Posterior cingulate gyrus (tissue), 11 donors: ENCODE data around the gene LDB1.
A peak's percentile ranks its signal among the peaks of the same experiment; 100 is the strongest.

ENCODE experiments used
- DNase-seq, 10 donors: peaks; one replicate each; pipeline versions ENCODE4 v3.0.0 to v3.0.0-alpha.2; 2020 to 2021; ENCODE audit warnings: mixed read lengths in 3 of 10
- intact Hi-C: fragments of 100-400 bp; cut with DNase I; formaldehyde crosslinking; loops from one replicate; pipeline ENCODE4 v1.15.1; 2023

Gene LDB1

DNA sequence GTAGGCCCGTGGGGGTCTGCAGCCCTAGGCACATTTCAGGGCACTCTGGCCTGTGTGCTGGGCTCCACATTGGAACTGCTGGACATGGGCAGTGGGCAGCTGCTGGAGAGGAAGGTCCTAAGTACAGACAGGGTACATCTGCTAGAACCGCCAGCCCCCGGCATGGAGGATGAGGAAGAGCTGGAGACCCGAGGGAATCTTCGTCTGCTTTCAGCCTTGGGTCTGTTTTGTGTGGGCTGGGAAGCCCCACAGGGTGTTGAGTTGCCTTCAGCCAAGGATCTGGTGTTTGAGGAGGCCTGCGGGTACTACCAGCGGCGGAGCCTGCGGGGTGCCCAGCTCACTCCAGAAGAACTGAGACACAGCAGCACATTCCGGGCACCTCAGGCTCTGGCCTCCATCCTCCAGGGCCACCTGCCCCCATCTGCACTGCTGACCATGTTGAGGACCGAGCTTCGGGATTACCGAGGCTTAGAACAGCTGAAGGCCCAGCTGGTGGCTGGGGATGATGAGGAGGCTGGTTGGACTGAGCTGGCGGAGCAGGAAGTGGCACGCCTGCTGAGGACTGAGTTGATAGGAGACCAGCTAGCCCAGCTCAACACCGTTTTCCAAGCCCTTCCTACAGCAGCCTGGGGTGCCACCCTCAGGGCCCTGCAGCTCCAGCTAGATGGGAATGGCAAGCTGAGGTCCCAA, 53.6 kb downstream of the LDB1 start:
- peak in 2 of 10 donors; percentile 70 to 84 for DNase-seq
- intact Hi-C loops, result no loop called here

GRCh38 chr10:102065561-102066398, 54.4 kb downstream of the LDB1 start:
- DNase-seq, result peak in 6 of 10 donors; percentile 15 to 87 (median 58)

GRCh38 chr10:102064868-102065560, 55.2 kb downstream of the LDB1 start, which contains the start of gene HPS6:
Gene HPS6, plus strand, starts transcription at chr10:102065349. Its CDS starts 126 bp downstream, at chr10:102065475.
- intact Hi-C loops, result loop anchor here (2.0 kb wide), 1 partner anchor 56 kb away; the partner anchor contains the start of gene LDB1
- DNase-seq, result peak; percentile 61 to 97 (median 83)

More at GRCh38 chr10:102065561-102066398, 54.4 kb downstream of the LDB1 start:
- intact Hi-C loops, result loop anchor here (2.0 kb wide), 1 partner anchor 55 kb away; the partner anchor contains the start of gene LDB1

DNA sequence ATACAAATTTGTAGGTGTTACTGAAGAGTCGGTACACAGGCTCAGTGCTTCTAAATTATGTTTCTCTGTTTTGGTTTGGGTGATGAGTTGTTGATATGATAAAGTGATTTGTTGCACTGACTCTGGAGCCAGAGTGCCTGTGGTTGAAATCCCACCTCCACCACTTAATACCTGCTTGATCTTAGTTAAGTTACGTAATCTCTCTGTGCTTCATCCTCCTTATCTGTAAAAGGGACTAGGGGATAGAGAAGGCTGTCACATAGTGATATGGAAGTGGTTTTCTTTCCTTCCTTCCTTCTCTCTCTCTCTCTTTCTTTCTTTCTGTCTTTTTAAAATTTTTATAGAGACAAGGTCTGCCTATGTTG, 55.7 kb downstream of the LDB1 start:
- intact Hi-C loops, result loop anchor here (2.0 kb wide), 1 partner anchor 56 kb away; the partner anchor contains the start of gene LDB1
- no peak for DNase-seq

GRCh38 chr10:102059987-102060386, 60.2 kb downstream of the LDB1 start:
- intact Hi-C loops, result no loop called here
- DNase-seq, result no peak
